T-cell (primary cell): Measurements from ENCODE around the gene FITM1. TPM values are rescaled to one million over a fixed set of nuclear protein-coding genes. Genes with fewer than 3 reads are reported as not detected.

Experiments used
- ATAC-seq, 4 experiments: fragments of 200-7000 bp in 3 of 4; fragments of 150-1000 bp in 1 of 4; cut with Tn5 transposase; replicated peaks in 1 of 4; 1 replicate in 3 of 4; 2 replicates in 1 of 4; pipeline ENCODE4 v1.10.0; 2021; ENCODE audit warnings: moderate library complexity in 3 of 4, mild to moderate bottlenecking in 2 of 4, moderate number of reproducible peaks in 1 of 4
- CTCF ChIA-PET, 2 donors: fragments of 300-600 bp; sonication (Branson Sonifier 250); formaldehyde crosslinking; loops; one replicate each; lab custom pipeline; 2022; ENCODE audit warnings: antibody characterized with exemption in 2 of 2; lab: Charles Lee
- POLR2A ChIA-PET, 2 donors: fragments of 300-600 bp; sonication (Branson Sonifier 250); formaldehyde crosslinking; loops; one replicate each; lab custom pipeline; 2022; ENCODE audit warnings: antibody characterized with exemption in 2 of 2; lab: Charles Lee
- DNase-seq, 35 experiments: peaks; one replicate each; pipeline versions ENCODE4 v3.0.0 to v3.0.0-alpha.2; 2013 to 2023
- H3K27ac ChIP-seq: one replicate; pipeline ENCODE4 v1.5.1; 2013; ENCODE audit warnings: low read length
- H3K27me3 ChIP-seq, 2 experiments: replicated peaks in 1 of 2; 1 replicate in 1 of 2; 2 replicates in 1 of 2; pipeline versions ENCODE4 v1.6.1 to v1.7.0; 2013; ENCODE audit warnings: low read length in 1 of 2, mixed read lengths in 1 of 2; ENCODE audit not compliant: control insufficient read depth in 2 of 2, insufficient read depth in 2 of 2; ENCODE audit errors: extremely low read depth in 1 of 2
- H3K36me3 ChIP-seq, 2 donors: 1 replicate in 1 of 2; 2 replicates in 1 of 2; pipeline versions ENCODE4 v1.6.1 to v1.7.0; 2013; ENCODE audit warnings: low read length in 1 of 2; ENCODE audit not compliant: control insufficient read depth in 2 of 2, insufficient read depth in 1 of 2; ENCODE audit errors: extremely low read depth in 1 of 2
- H3K4me1 ChIP-seq, 2 experiments: 1 replicate in 1 of 2; 2 replicates in 1 of 2; pipeline versions ENCODE4 v1.6.1 to v1.7.0; 2013; ENCODE audit warnings: low read length in 2 of 2, mixed read lengths in 1 of 2; ENCODE audit not compliant: insufficient read depth in 2 of 2, control insufficient read depth in 1 of 2; ENCODE audit errors: extremely low read depth in 1 of 2
- H3K4me3 ChIP-seq, 2 donors: 1 replicate in 1 of 2; 2 replicates in 1 of 2; pipeline versions ENCODE4 v1.5.1 to v1.7.0; 2013; ENCODE audit warnings: mild to moderate bottlenecking in 2 of 2, low read length in 1 of 2, moderate library complexity in 1 of 2; ENCODE audit not compliant: control insufficient read depth in 1 of 2; ENCODE audit errors: extremely low read depth in 1 of 2
- H3K9me3 ChIP-seq: 2 replicates; pipeline ENCODE4 v1.7.0; 2013
- H3K27ac Mint-ChIP-seq, 2 donors: one replicate each; pipeline ENCODE4 v1.8.0; 2020 to 2021; ENCODE audit warnings: mild to moderate bottlenecking in 2 of 2, mixed read lengths in 2 of 2
- H3K27me3 Mint-ChIP-seq, 2 donors: one replicate each; pipeline ENCODE4 v1.8.0; 2021 to 2022; ENCODE audit warnings: mixed read lengths in 2 of 2
- H3K36me3 Mint-ChIP-seq: one replicate; pipeline ENCODE4 v1.8.0; 2021; ENCODE audit warnings: mixed read lengths
- H3K4me1 Mint-ChIP-seq, 3 donors: one replicate each; pipeline ENCODE4 v1.8.0; 2020 to 2022; ENCODE audit warnings: mixed read lengths in 3 of 3, mild to moderate bottlenecking in 1 of 3
- H3K4me3 Mint-ChIP-seq, 3 donors: one replicate each; pipeline ENCODE4 v1.8.0; 2020 to 2022; ENCODE audit warnings: mild to moderate bottlenecking in 3 of 3, mixed read lengths in 3 of 3, moderate library complexity in 3 of 3
- H3K9me3 Mint-ChIP-seq, 3 donors: one replicate each; pipeline ENCODE4 v1.8.0; 2020 to 2022; ENCODE audit warnings: mixed read lengths in 3 of 3
- WGBS: methylation state at CpG from one replicate; pipeline ENCODE4 v1.1.5; 2013; ENCODE audit warnings: missing lambda C conversion rate; ENCODE audit not compliant: insufficient coverage; 5-methylcytosine and 5-hydroxymethylcytosine counted together
- total RNA-seq, 35 experiments: library from RNA in 6 of 35; stranded (reverse) in 6 of 35; fragments of 120-200 nt in 1 of 35; gene quantifications; one replicate each; pipeline versions ENCODE4 v1.2.1 to v1.2.4 and lab custom pipeline; 2013 to 2026

FITM1 gene
- total RNA-seq (1 to 10 TPM; 2.5 to 3.5 (median 3.2) TPM), total RNA-seq (lab: John Stamatoyannopoulos, UW) (0.13 to 2.9 (median 0.98) reads per million in 29 experiments)
- 1.2 TPM for total RNA-seq (2013)

- POLR2A ChIA-PET: interaction anchor here in 1 of 2 donors (0.7 kb wide), 1 partner anchor 14 kb away, joined by 4 read pairs; no protein-coding TSS in a partner anchor
- Histone ChIP-seq H3K9me3 (no peaks in the 10 kb centered on the region), H3K36me3 (no peaks in the 10 kb centered on the region), H3K4me1 (peaks cover 9 to 20% of the 10 kb centered on the region in 2 experiments), H3K27me3 (no peaks in the 10 kb centered on the region), H3K27ac (no peak within 1 kb of the TSS), H3K4me3 (no peak within 1 kb of the TSS)
- H3K27me3 Mint-ChIP-seq: no peaks in the 10 kb centered on the region
- no peaks in the 10 kb centered on the region for H3K36me3 Mint-ChIP-seq
- CTCF ChIA-PET: interaction anchor here in 1 of 2 donors (1.3 kb wide), 1 partner anchor 15 kb away, joined by 3 read pairs; no protein-coding TSS in a partner anchor
- DNase-seq (no peak), ATAC-seq (no peak)
- 96% methylated on average over 4 of the region's 5 CpGs for WGBS
- H3K27ac Mint-ChIP-seq: peak within 1 kb of the TSS; percentile 77 to 80
- no peak within 1 kb of the TSS for H3K4me3 Mint-ChIP-seq
- peaks cover 23 to 28% (median 24%) of the 10 kb centered on the region in 3 donors for H3K4me1 Mint-ChIP-seq
- H3K9me3 Mint-ChIP-seq: no peaks in the 10 kb centered on the region
Measured at GRCh38 chr14:24130380-24130716, at the start of gene FITM1. FITM1 (plus strand) TSS chr14:24130659; CDS start chr14:24131564, 905 bp downstream.

GRCh38 chr14:24080888-24081738 is 49.3 kb upstream of the FITM1 start:
- Mint-ChIP-seq H3K36me3 (no peaks in the 10 kb centered on the region), H3K27ac (peak overlapping the region; percentile 81 to 89), H3K9me3 (no peaks in the 10 kb centered on the region), H3K4me1 (peaks cover 15 to 26% (median 16%) of the 10 kb centered on the region in 3 donors), H3K27me3 (no peaks in the 10 kb centered on the region), H3K4me3 (peak overlapping the region; percentile 78 to 84 (median 81))
- no peaks in the 10 kb centered on the region for H3K36me3 ChIP-seq
- peak; percentile 29 to 75 (median 58) for DNase-seq
- no peaks in the 10 kb centered on the region for H3K9me3 ChIP-seq
- peaks cover 6 to 22% of the 10 kb centered on the region in 2 experiments for H3K4me1 ChIP-seq
- peak overlapping the region; percentile 1 for H3K27ac ChIP-seq
- POLR2A ChIA-PET: interaction anchor here (0.5 to 0.6 kb wide), 4 partner anchors 24 to 73 kb away, joined by 3 to 5 read pairs (median 3); no protein-coding TSS in a partner anchor
- under 1% methylated on average over 62 of the region's 74 CpGs for WGBS
- H3K4me3 ChIP-seq: peak overlapping the region; percentile 62 to 75
- no peaks in the 10 kb centered on the region for H3K27me3 ChIP-seq
- ATAC-seq: peak; percentile 89 to 92 (median 90)
- CTCF ChIA-PET: interaction anchor here (0.5 to 3.2 kb wide), 10 partner anchors 7 to 320 kb away, joined by 3 to 17 read pairs (median 4); partner anchors contain the start of genes DCAF11 (in 1 of the 2), IRF9 (in 1 of the 2) and NRL (in 1 of the 2)

GRCh38 chr14:24081739-24082211 is 48.7 kb upstream of the FITM1 start:
- Histone ChIP-seq H3K9me3 (no peaks in the 10 kb centered on the region), H3K4me1 (peaks cover 6 to 22% of the 10 kb centered on the region in 2 experiments), H3K36me3 (no peaks in the 10 kb centered on the region), H3K27me3 (no peaks in the 10 kb centered on the region), H3K27ac (peak overlapping the region; percentile 43), H3K4me3 (peak overlapping the region in 1 of 2 donors; percentile 62)
- Mint-ChIP-seq H3K27ac (peak overlapping the region; percentile 87 to 90), H3K9me3 (no peaks in the 10 kb centered on the region), H3K4me3 (peak overlapping the region; percentile 74 to 80 (median 78)), H3K36me3 (no peaks in the 10 kb centered on the region), H3K4me1 (peaks cover 15 to 26% (median 16%) of the 10 kb centered on the region in 3 donors), H3K27me3 (no peaks in the 10 kb centered on the region)
- WGBS: 21% methylated on average over 13 of the region's 26 CpGs
- DNase-seq: no peak
- ChIA-PET POLR2A (interaction anchor here in 1 of 2 donors (0.5 kb wide), 1 partner anchor 38 kb away, joined by 3 read pairs; no protein-coding TSS in a partner anchor), CTCF (interaction anchor here (0.5 to 3.2 kb wide), 6 partner anchors 8 to 522 kb away, joined by 3 to 17 read pairs (median 4); no protein-coding TSS in a partner anchor)
- no peak for ATAC-seq

- no peaks in the 10 kb centered on the region for H3K9me3 ChIP-seq
- H3K27ac Mint-ChIP-seq: peak overlapping the region; percentile 87 to 90
- no peak overlapping the region for H3K27ac ChIP-seq
- ATAC-seq (no peak), DNase-seq (no peak)
- H3K27me3 ChIP-seq: no peaks in the 10 kb centered on the region
- peaks cover 15 to 26% (median 16%) of the 10 kb centered on the region in 3 donors for H3K4me1 Mint-ChIP-seq
- H3K4me1 ChIP-seq: peaks cover 6 to 22% of the 10 kb centered on the region in 2 experiments
- 92% methylated on average over 2 of the region's 5 CpGs for WGBS
- no peaks in the 10 kb centered on the region for H3K36me3 ChIP-seq
- H3K9me3 Mint-ChIP-seq: no peaks in the 10 kb centered on the region
- no peak overlapping the region for H3K4me3 ChIP-seq
- CTCF ChIA-PET: interaction anchor here (0.5 to 3.2 kb wide), 3 partner anchors 8 to 522 kb away, joined by 3 to 17 read pairs (median 3); no protein-coding TSS in a partner anchor
- no peaks in the 10 kb centered on the region for H3K36me3 Mint-ChIP-seq
- no peaks in the 10 kb centered on the region for H3K27me3 Mint-ChIP-seq
- H3K4me3 Mint-ChIP-seq: peak overlapping the region; percentile 74 to 80 (median 78)
- POLR2A ChIA-PET: no interaction called here
Measured at GRCh38 chr14:24082411-24083080, 47.9 kb upstream of the FITM1 start.

- Histone ChIP-seq H3K27ac (no peak overlapping the region), H3K36me3 (no peaks in the 10 kb centered on the region), H3K9me3 (no peaks in the 10 kb centered on the region), H3K4me1 (peaks cover 6 to 22% of the 10 kb centered on the region in 2 experiments), H3K27me3 (no peaks in the 10 kb centered on the region), H3K4me3 (no peak overlapping the region)
- CTCF ChIA-PET: no interaction called here
- H3K4me3 Mint-ChIP-seq: no peak overlapping the region
- no peak for ATAC-seq
- peaks cover 15 to 26% (median 16%) of the 10 kb centered on the region in 3 donors for H3K4me1 Mint-ChIP-seq
- no peaks in the 10 kb centered on the region for H3K36me3 Mint-ChIP-seq
- no peaks in the 10 kb centered on the region for H3K9me3 Mint-ChIP-seq
- POLR2A ChIA-PET: no interaction called here
- 93% methylated on average over 3 of the region's 3 CpGs for WGBS
- no peaks in the 10 kb centered on the region for H3K27me3 Mint-ChIP-seq
- DNase-seq: no peak
- peak overlapping the region; percentile 9 to 24 for H3K27ac Mint-ChIP-seq
Measured at GRCh38 chr14:24083462-24083861, 47.0 kb upstream of the FITM1 start.
